ENCODE data around the gene ZNF302.
"Not testable (repeated sequence)": the region's sequence is repeated elsewhere in the genome, so short reads cannot be mapped to it uniquely, and the experiment has no call there.

DNA sequence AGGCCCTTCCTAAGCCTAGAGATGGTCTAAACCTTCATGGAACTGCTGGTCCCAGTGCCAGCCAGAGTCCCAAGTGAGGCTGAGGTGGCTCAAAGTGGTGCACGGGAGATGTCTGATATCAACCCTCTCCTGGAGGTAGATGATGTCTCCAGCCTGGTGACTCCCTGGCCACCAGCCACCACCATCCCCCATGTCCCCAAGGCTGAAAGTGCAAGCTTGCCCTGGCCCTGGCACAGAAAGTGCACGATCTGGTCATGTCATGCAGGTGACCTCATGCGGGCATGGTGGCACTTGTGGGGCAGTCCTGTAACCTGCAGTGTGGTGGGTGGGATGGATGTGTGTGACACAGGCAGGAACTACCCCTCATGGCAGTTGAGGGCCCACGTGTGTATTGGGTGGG, 12.2 kb upstream of the ZNF302 start:
- TF ChIP-seq, protein P1, sequence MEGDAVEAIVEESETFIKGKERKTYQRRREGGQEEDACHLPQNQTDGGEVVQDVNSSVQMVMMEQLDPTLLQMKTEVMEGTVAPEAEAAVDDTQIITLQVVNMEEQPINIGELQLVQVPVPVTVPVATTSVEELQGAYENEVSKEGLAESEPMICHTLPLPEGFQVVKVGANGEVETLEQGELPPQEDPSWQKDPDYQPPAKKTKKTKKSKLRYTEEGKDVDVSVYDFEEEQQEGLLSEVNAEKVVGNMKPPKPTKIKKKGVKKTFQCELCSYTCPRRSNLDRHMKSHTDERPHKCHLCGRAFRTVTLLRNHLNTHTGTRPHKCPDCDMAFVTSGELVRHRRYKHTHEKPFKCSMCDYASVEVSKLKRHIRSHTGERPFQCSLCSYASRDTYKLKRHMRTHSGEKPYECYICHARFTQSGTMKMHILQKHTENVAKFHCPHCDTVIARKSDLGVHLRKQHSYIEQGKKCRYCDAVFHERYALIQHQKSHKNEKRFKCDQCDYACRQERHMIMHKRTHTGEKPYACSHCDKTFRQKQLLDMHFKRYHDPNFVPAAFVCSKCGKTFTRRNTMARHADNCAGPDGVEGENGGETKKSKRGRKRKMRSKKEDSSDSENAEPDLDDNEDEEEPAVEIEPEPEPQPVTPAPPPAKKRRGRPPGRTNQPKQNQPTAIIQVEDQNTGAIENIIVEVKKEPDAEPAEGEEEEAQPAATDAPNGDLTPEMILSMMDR (IDR thresholded peaks at IDR 0.05; ENCODE audit: low read depth, low read length), result not testable (repeated sequence)
- not testable (repeated sequence) for TF ChIP-seq EZH2phosphoT487 (IDR thresholded peaks at IDR 0.05; ENCODE audit: low read depth)

Data from OCI-LY3 (cell line).